Caki2 (cell line): ENCODE measurements around the gene DSG1. TPM values are rescaled to one million over a fixed set of nuclear protein-coding genes. Genes with fewer than 3 reads are reported as not detected.
A peak's percentile ranks its signal among the peaks of the same experiment; 100 is the strongest.

Experiments used
- DNase-seq: peaks from one replicate; pipeline ENCODE4 v3.0.0-alpha.2; 2015; ENCODE audit warnings: low read depth
- in situ Hi-C: cut with HindIII; loops from 2 replicates; pipeline ENCODE4 v1.10.0; 2016; ENCODE audit warnings: low sequenced_read_pairs, low pct_unique_long_range_greater_than_20kb, mixed read lengths
- total RNA-seq: library from RNA; depleted of rRNA; stranded (reverse); fragments of >200 nt; shearing (Covaris generic); gene quantifications from 2 replicates; pipeline ENCODE4 v1.2.3, GENCODE V29; 2014; ENCODE audit warnings: low replicate concordance; rRNA removed

DSG1 gene
- total RNA-seq, 1 experiment from 2014 or later, result not detected

DNA sequence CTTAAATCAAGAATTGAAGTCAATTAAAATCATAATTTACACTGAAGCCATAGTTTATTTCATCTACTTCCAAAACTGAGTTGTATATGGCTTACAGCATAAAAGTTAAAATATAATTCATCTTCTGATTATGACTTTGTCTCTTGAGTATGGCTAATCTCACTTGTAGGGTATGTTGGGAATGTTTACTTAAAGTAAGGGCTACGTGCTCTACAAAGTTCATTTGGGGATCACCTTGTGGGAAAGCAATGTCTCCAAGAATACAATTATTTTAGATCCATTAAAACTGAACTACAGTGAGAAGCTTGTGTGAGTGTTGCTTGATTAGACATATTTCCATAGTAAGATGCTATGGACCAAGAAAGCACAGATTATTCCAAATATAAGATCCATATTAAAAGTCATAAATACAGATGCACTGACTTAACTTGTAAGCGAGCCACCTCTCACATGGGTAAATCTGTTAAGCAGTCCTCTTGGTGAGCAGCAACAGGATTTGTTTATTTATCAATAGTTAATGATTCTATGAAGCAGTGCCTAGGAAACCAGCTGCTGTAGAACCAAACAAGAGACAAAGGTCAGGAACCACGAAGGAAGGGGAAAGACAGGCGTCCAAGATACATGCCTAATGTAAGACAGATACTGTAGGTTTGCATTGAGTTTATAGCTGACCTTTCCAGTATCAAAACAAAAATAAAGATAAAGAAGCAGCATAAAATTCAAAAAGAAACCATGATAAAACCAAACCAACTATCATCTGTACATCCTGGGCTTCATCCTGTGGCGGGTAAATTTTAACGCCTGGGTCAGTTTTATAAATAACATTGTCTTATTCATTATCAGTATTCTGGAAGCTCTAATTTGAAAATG is 83.4 kb downstream of the DSG1 start:
- in situ Hi-C loops, result no loop called here
- peak; percentile 50 for DNase-seq

DNA sequence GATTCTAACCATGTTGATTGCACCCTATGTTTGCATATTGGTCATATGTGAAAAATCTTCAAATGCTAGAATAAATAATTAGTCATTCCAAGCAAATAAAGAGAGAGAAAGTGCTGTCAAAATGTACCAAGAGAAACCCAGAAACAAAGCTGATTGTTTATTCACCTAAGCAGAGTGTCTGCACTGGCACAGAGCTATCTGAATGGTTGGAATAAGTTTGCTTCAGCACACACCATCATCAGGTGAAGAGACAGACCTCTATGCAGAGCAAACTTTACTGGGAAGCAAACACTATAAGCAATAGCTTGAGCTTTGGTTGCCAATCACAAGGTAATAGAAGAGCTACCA is 84.0 kb downstream of the DSG1 start:
- DNase-seq, result no peak
- in situ Hi-C loops, result no loop called here

DNA sequence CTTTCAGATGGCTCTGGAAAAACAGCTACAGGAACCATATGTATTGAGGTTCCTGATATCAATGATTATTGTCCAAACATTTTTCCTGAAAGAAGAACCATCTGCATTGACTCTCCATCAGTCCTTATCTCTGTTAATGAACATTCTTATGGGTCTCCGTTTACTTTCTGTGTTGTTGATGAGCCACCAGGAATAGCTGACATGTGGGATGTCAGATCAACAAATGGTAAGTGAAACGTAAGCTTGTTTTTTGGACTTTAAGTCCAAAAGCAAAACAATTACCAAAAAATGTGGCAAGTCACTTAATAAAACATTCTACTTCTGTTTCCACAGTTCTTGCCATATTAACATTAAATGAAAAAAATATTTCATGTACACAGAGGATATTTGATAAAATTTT is 85.4 kb downstream of the DSG1 start:
- in situ Hi-C loops, result no loop called here
- no peak for DNase-seq

Other genes with a start within 250 kb of the DSG1 start
- 0.81 and 5.4 TPM in 2 replicates for gene DSC2, start 215.7 kb upstream of the DSG1 start, total RNA-seq
- gene DSC1, start 155.3 kb upstream of the DSG1 start, total RNA-seq, result not detected in 2 replicates
- gene DSG4, start 58.6 kb downstream of the DSG1 start, total RNA-seq, result not detected in 2 replicates
- gene DSG3, start 129.6 kb downstream of the DSG1 start, total RNA-seq, result not detected in 2 replicates
- gene DSG2, start 180.0 kb downstream of the DSG1 start, total RNA-seq, result 40.9 and 42.9 TPM in 2 replicates